Measurements from ENCODE around the gene CDCA4. TPM values are rescaled to one million over a fixed set of nuclear protein-coding genes. Genes with fewer than 3 reads are reported as not detected.

The CDCA4 gene
- total RNA-seq, 2 experiments from 2014 or later: 17.7 to 18.8 TPM

GRCh38 chr14:104978746-104979691 lies 41.9 kb downstream of the CDCA4 start:
- H3K36me3 ChIP-seq (ENCODE audit: insufficient read depth, low read length): no peaks in the 10 kb centered on the region
- ATAC-seq (ENCODE audit: poor library complexity) (no peak), DNase-seq (no peak)
- Mint-ChIP-seq H3K27me3 (peaks cover 36% of the 10 kb centered on the region), H3K4me1 (ENCODE audit: low read depth) (peaks cover 5% of the 10 kb centered on the region), H3K36me3 (ENCODE audit: low read depth) (no peaks in the 10 kb centered on the region), H3K27ac (no peak overlapping the region), H3K4me3 (peak overlapping the region; percentile 49), H3K9me3 (no peaks in the 10 kb centered on the region)
- no peak overlapping the region for H3K4me3 ChIP-seq (ENCODE audit: low read length)
- peaks cover 0 to 11% of the 10 kb centered on the region in 2 experiments for H3K9me3 ChIP-seq (ENCODE audit: control insufficient read depth in 1 of 2, insufficient read depth in 1 of 2, low read length in 2 of 2)
- no peak overlapping the region for H3K27ac ChIP-seq (ENCODE audit: low read depth in 1 of 2, low read length in 2 of 2)
- intact Hi-C loops (cut with DNase I, micrococcal nuclease): no loop called here
- TF ChIP-seq CTCF (IDR thresholded peaks at IDR 0.05): no peak
- POLR2A ChIA-PET: interaction anchor here (0.9 kb wide), 1 partner anchor 86 kb away, joined by 3 read pairs; the partner anchor contains the start of gene GPR132
- peaks cover 23% of the 10 kb centered on the region for H3K4me1 ChIP-seq (ENCODE audit: insufficient read depth, low read length)
- peaks cover 25 to 26% of the 10 kb centered on the region in 2 experiments for H3K27me3 ChIP-seq (ENCODE audit: control insufficient read depth in 1 of 2, insufficient read depth in 2 of 2, low read length in 2 of 2)
- CTCF ChIA-PET: interaction anchor here (0.6 to 1.2 kb wide), 2 partner anchors 67 to 151 kb away, joined by 3 to 4 read pairs; no protein-coding TSS in a partner anchor

- H3K4me3 ChIP-seq (ENCODE audit: low read length): peak within 1 kb of the TSS; percentile 29
- H3K36me3 ChIP-seq (ENCODE audit: insufficient read depth, low read length): no peaks in the 10 kb centered on the region
- POLR2A ChIA-PET: interaction anchor here (0.9 kb wide), 1 partner anchor 87 kb away, joined by 3 read pairs; the partner anchor contains the start of gene GPR132
- Mint-ChIP-seq H3K27me3 (peaks cover 36% of the 10 kb centered on the region), H3K4me3 (peak within 1 kb of the TSS; percentile 79), H3K27ac (no peak within 1 kb of the TSS), H3K4me1 (ENCODE audit: low read depth) (peaks cover 5% of the 10 kb centered on the region), H3K36me3 (ENCODE audit: low read depth) (no peaks in the 10 kb centered on the region), H3K9me3 (no peaks in the 10 kb centered on the region)
- ATAC-seq (ENCODE audit: poor library complexity) (peak; percentile 75), DNase-seq (peak in 10 of 14 experiments; percentile 20 to 80 (median 46))
- H3K27ac ChIP-seq (ENCODE audit: low read depth in 1 of 2, low read length in 2 of 2): no peak within 1 kb of the TSS
- intact Hi-C loops (cut with DNase I, micrococcal nuclease): loop anchor here in 1 of 2 experiments (2.0 kb wide), 2 partner anchors 109 to 375 kb away; no protein-coding TSS in a partner anchor
- no peak for TF ChIP-seq CTCF (IDR thresholded peaks at IDR 0.05)
- CTCF ChIA-PET: interaction anchor here (0.6 to 1.2 kb wide), 2 partner anchors 68 to 150 kb away, joined by 3 to 4 read pairs; no protein-coding TSS in a partner anchor
- peaks cover 25 to 29% of the 10 kb centered on the region in 2 experiments for H3K27me3 ChIP-seq (ENCODE audit: control insufficient read depth in 1 of 2, insufficient read depth in 2 of 2, low read length in 2 of 2)
- H3K4me1 ChIP-seq (ENCODE audit: insufficient read depth, low read length): peaks cover 23% of the 10 kb centered on the region
- peaks cover 0 to 11% of the 10 kb centered on the region in 2 experiments for H3K9me3 ChIP-seq (ENCODE audit: control insufficient read depth in 1 of 2, insufficient read depth in 1 of 2, low read length in 2 of 2)
These were observed 42.9 kb downstream of the CDCA4 start, which contains the start of gene AHNAK2 for GRCh38 chr14:104977681-104978653. AHNAK2 (minus strand) TSS chr14:104978374; CDS start chr14:104978237, 137 bp downstream.
